ENCODE data around the gene DNAH11.
"Not testable (repeated sequence)": the region's sequence is repeated elsewhere in the genome, so short reads cannot be mapped to it uniquely, and the experiment has no call there.

The DNAH11 gene, protein sequence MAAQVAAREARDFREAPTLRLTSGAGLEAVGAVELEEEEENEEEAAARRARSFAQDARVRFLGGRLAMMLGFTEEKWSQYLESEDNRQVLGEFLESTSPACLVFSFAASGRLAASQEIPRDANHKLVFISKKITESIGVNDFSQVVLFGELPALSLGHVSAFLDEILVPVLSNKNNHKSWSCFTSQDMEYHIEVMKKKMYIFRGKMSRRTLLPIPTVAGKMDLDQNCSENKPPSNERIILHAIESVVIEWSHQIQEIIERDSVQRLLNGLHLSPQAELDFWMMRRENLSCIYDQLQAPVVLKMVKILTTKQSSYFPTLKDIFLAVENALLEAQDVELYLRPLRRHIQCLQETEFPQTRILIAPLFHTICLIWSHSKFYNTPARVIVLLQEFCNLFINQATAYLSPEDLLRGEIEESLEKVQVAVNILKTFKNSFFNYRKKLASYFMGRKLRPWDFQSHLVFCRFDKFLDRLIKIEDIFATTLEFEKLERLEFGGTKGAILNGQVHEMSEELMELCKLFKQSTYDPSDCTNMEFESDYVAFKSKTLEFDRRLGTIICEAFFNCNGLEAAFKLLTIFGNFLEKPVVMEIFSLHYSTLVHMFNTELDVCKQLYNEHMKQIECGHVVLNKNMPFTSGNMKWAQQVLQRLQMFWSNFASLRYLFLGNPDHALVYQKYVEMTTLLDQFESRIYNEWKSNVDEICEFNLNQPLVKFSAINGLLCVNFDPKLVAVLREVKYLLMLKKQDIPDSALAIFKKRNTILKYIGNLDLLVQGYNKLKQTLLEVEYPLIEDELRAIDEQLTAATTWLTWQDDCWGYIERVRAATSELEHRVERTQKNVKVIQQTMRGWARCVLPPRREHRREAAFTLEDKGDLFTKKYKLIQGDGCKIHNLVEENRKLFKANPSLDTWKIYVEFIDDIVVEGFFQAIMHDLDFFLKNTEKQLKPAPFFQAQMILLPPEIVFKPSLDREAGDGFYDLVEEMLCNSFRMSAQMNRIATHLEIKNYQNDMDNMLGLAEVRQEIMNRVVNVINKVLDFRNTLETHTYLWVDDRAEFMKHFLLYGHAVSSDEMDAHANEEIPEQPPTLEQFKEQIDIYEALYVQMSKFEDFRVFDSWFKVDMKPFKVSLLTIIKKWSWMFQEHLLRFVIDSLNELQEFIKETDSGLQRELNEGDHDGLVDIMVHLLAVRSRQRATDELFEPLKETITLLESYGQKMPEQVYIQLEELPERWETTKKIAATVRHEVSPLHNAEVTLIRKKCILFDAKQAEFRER (N-terminal part only)

DNA sequence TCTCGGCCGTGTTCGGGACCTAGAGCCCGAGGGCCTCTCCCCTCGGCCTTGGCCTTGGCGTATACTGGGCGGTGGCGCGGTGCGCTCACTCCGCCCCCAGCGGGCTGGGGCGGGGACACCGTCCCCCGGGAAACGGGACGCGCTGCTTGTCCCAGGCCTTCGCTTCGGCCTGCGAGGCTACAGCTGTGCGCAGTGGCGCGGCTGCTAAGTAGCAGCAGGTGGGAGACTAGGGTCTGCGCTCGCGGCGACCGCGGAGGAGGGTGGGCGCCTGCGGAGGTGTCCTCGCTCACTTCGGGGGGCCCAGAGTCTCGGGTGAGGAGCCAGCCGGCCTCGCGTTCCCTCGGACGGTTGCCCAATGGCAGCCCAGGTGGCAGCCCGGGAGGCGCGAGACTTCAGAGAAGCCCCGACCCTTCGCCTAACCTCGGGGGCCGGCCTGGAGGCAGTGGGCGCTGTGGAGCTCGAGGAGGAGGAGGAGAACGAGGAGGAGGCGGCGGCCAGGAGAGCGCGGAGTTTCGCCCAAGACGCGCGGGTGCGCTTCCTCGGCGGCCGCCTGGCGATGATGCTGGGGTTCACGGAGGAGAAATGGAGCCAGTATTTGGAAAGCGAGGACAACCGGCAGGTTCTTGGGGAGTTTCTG is at the start of gene DNAH11:
DNAH11 (plus strand) TSS at position 149 of the 637 bp plus-strand sequence; CDS start at position 356, 207 bp downstream.
- peak; percentile 60 for DNase-seq

DNA sequence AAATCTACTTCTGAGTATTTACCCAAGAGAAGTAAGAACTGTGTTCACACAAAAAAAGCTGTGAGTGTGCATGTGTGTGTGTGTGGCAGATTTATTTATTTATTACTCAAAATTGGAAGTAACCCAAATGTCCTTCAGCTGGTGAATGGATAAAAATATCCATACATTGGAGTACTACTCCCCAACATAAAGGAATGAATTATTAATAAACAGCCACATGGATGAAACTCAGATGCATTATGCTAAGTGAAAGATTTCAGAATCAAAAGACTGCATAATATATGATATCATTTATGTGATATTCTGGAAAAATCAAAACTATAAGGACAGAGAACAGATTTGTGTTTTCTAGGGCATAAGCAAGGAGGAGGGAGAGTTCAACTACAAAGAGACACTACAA is 47.1 kb upstream of the DNAH11 start:
- no peak for DNase-seq

DNA sequence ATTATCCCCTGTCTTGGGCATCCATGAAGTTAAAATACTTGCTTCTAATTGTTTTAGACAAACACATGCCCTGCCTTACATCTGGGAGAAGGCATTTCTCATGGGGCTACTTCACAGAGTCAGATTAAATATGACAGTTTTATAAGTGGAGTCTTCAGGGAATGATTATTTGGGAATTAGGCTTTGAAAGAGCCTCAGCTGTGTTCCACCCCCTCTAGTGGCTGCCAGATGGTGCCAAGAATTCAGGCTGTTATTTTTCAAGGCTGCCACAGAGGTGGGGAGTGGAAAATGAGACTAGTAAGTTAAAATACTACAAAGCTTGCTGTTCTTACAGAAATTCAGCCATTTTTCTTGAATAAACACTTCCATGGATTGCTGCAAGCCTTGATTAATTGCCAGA is 45.8 kb upstream of the DNAH11 start:
- DNase-seq = no peak

DNA sequence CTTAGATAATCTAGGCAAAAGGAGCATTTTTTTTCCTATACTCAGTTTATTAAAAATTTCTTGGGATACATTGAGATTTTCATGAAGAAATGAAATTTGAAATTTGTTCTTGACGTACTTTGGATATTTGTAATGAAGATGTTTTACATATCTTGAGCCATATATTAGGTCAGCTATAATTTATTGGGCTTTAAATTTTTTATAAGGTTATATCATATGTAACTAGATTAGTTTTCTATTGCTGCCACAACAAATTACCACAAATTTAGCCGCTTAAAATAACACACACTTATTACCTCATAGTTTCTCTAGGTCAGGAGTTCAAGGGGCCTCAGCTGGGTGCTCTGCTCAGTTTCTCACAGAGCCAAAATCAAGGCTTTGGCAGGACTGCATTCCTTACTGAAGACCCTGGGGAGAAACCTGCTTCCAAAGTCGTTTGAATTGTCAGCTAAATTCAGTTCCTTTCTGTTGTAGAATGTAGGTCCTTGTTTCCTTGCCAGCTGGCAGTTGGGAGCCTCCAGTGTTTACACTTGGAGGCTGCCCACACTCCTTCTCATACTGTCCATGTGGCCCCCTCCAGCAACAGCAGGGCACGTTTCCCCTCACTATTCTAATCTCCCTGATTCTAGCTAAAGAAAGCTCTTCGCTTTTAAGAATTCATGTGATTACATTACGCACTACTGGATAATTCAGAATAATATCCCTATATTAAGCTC is 42.6 kb upstream of the DNAH11 start:
- DNase-seq = no peak

DNA sequence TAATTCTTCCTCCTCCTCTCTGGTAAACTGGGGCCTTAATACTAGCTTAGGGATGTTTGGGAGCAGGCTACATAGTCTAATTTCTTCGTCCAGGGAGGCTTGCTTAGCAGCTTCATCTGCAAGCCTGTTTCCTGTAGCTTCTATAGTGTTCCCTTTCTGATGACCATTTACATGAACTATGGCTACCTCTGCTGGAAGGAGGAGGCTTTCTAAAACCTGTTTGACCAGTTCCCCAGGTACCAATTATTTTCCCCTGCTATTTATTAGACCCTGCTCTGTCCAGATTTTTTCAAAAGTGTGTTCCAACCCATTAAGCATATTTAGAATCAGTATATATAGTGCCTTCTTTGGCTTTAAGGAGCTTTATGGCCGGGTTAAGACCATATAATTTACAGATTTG is 38.8 kb upstream of the DNAH11 start:
- no peak for DNase-seq

DNA sequence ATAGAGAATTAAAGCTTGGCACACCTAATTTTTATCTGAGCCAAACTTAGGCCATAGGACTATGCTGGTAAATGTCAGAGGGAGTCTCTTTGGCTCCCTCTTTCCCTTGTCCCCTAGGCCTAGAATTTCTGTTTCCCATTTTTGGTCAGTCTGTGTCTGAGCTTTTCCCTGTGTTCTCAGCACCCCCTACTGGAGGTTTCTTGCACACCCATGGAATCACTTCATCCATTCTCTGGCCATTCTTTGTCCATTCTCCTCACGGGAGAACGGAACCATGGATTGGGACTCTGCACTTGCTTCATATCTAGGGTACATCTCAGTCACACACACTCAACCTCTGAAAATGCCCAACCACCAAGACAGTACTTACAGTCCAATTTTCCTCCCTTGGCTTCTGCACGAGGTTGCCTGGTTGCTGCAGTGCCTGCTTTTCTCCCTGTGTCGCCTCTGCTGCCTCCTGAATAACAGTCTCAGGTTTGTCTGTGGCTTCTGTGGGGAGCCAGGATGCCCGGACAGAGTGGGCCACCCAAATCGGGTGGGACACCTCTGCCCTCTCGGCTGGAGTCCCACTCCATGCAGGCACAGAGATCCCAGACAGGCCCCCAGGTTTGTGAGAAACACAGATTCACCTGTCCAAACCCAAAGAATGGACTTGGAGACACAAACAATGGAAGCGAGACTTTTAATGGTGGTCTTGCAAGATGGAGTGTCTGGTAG is 35.1 kb upstream of the DNAH11 start:
- DNase-seq = no peak

DNA sequence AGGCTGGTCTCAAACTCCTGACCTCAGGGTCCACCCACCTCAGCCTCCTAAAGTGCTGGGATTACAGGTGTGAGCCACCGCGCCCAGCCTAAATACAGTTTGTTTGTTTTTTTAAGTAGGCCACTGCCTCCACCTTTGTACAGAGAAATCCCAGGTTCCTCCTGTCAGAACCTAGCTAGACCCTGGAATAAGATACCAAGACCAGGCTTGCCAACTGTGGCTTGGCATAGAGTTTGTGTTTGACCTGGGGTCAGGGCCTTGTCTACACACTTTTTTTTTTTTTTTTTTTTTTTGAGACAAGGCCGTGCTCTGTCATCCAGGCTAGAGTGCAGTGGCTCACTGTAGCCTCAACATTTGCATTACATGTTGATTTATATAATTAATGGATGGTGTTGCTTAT is 34.3 kb upstream of the DNAH11 start:
- DNase-seq = no peak

DNA sequence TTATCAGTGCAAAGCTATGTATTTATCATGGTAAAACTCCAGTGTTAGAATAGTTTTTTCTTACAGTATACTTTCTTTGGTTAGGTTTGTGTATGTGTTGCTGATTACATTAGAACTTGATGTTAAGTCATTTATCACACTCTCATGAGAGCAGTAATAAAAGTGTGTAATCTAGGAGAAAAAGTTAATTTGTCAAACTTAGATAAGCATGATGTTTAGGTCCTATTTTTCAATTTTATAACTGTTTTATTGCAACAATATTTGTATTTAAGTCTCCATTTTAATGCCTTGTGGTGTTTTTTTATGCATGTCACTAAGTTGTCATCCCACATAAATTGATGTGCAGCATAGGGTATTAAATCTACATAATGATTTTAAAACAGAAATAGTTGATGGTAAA is 28.8 kb upstream of the DNAH11 start:
- no peak for DNase-seq

DNA sequence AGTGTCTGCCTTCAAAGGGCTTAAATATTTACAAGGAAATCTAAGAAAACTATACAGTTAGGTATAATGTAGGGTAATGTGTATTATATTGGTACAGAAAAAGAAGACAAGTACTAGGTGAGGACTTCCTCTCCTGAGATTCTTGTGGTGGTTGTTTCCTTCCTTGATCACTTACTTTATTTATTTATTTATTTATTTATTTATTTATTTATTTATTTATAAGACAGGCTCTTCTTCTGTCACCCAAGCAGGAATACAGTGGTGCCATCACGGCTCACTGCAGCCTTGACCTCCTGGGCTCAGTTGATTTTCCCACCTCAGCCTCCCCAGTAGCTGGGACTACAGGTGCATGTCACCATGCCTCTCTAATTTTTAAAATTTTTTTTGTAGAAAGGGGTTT is 18.2 kb upstream of the DNAH11 start:
- no peak for DNase-seq

DNA sequence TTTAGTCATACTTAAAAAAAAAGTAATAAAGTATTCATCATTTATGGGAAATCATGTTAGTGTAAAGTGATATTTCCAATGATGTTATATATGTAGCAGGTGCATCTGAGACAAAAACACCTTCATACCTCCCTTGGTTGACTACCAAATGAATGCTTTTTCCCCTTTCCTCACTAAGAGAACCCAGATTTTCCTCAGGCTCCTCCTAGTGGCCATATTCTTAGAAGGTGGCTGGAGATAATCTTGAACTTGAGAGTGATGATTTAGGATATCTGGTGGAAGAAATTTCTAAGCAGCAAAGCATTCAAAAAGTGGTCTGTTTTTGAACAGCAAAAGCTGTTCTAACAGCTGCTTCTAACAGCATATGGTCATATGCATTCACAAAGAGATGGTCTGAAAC is 16.8 kb upstream of the DNAH11 start:
- DNase-seq = no peak

DNA sequence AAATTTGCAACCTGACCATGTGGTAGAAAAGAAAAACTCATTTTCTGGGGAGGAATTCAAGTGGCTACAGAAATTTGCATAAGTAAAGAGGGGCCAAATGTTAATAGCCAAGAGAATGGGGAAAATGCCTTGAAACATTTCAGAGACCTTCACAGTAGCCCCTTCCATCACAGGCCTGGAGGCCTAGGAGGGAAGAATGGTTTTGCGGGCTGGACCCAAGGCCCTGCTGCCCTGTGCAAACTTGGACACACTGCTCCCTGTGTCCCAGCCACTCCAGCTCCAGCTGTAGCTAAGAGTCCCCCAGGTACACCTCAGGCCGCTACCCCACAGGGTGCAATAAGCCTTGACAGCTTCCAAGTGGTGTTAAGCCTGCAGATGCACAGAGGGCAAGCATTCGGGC is 16.4 kb upstream of the DNAH11 start:
- no peak for DNase-seq

DNA sequence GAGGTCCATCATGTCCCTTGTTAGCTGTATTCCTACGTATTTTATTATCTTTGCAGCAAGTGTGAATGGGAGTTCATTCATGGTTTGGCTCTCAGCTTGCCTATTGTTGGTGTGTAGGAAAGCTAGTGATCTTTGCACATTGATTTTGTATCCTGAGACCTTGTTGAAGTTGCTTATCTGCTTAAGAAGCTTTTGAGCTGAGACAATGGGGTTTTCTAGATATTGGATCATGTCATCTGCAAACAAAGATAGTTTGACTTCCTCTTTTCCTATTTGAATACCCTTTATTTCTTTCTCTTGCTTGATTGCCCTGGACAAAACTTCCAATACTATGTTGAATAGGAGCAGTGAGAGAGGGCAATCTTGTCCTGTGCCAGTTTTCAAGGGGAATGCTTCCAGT is 10.4 kb upstream of the DNAH11 start:
- DNase-seq = not testable (repeated sequence)

DNA sequence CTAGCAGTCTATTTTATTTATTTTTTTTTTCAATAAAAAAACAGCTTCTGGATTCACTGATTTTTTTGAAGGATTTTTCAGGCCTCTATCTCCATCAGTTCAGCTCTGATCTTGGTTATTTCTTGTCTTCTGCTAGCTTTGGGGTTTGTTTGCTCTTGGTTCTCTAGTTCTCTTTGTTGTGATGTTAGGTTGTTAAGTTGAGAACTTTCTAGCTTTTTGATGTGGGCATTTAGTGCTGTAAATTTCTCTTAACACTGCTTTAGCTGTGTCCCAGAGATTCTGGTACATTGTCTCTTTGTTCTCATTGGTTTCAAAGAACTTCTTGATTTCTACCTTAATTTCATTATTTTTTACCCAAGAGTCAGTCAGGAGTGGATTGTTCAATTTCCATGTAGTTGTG is 9.2 kb upstream of the DNAH11 start:
- DNase-seq = not testable (repeated sequence)

DNA sequence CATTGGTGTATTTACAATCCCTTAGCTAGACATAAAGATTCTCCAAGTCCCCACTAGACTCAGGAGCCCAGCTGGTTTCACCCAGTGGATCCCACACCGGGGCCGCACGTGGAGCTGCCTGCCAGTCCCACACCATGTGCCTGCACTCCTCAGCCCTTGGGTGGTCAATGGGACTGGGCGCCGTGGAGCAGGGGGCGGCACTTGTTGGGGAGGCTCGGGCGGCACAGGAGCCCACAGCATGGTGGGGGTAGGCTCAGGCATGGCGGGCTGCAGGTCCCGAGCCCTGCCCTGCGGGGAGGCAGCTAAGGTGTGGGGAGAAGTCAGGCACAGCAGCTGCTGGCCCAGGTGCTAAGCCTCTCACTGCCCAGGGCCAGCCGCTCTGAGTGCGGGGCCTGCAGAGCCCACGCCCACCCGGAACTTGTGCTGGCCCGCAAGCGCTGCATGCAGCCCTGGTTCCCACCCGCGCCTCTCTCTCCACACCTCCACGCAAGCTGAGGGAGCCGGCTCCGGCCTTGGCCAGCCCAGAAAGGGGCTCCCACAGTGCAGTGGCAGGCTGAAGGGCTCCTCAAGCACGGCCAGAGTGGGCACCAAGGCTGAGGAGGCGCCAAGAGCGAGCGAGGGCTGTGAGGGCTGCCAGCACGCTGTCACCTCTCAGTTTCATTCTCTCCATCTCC is 6.3 kb upstream of the DNAH11 start:
- not testable (repeated sequence) for DNase-seq

DNA sequence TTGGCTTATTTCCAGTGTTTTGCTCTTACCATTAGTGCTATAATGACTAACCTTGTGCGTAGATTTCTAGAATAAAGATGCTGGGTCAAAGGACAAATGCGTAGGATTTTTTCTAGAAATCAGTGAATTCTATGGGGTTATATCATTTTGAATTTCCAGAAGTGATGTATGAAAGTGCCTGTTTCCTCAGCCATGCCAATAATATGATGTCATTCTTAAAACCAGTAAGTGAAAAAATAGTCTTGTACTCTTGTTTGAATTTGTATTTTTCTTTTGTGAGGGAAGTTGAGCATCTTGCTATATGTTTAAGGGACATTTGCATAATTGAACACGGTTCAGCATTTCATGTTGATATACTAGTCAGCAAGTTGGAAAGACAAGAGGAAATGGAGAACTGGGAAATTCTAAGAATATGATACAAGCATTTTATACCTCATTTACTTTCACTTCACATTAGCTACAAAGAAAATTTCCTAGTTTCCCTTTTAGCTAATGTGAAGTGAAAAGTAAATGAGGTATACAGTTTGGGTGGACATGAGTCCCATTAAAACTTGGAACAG is 3.8 kb upstream of the DNAH11 start:
- DNase-seq = no peak

DNA sequence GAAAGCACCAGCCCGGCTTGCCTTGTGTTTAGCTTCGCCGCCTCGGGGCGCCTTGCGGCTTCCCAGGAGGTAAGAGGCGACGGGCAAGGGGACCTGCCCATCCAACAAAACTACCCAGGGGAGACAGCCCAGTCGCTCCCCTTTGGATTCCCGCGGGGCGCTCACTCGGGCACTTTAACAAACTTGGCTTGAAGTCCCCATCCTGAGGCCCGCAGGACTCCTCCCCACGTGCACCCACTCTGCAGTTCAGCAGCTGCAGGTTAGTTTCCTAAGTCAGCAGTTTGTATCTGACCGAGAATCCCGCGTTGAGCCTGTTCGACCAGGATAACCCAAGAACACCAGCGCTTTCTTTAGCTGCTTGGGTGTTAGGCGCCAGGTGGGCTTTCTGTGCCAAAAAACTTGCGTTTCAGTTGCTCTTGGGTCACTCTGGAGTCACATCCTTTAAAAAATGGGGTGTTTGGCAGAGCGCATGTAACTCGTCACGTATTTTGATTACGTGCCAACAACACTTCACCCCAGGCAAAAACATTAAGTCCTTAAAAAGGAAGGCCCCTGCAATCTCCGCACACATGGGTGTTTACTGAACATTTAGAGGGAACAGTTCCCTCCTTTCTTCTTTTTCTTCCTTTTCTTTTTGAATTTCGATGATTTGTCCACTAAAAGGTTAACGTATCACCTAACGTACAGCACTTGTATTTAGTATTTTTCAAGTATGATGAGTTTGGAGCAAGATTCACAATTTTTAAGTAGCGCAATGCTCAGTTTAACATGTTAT is 876 bp downstream of the DNAH11 start:
- peak; percentile 26 for DNase-seq

DNA sequence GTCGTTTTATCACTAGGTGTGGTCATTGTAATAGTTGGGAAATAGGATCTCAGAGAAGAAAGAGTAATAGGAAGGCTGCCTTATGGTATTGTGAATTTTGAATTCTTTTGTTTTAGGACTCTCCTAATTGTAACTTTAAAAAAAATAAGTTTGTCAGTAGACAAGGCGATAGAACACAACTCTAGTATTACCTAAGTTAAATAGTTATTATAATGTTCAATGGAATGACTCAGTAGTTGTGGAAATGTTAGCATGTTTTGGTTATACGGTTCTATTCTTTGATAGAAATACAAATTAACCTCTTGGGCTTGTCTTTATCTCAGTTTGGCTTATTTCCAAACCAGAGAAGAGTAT is 1.4 kb downstream of the DNAH11 start:
- DNase-seq = no peak

DNA sequence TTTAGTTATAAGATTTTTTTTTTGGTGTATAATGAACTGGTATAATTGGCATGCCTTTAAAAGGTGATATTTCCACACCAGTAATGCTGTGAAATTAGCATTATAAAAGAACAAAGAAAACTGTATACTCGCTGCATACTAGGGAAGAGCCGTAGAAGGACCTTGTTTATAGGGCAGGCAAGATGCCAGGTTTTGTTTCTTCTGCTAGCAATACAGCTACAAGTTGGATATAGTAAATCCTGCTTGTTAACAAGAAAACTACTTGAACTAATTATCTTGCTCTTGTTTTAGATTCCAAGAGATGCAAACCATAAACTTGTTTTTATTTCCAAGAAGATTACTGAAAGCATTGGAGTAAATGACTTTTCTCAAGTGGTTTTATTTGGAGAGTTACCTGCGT is 1.9 kb downstream of the DNAH11 start:
- no peak for DNase-seq

DNA sequence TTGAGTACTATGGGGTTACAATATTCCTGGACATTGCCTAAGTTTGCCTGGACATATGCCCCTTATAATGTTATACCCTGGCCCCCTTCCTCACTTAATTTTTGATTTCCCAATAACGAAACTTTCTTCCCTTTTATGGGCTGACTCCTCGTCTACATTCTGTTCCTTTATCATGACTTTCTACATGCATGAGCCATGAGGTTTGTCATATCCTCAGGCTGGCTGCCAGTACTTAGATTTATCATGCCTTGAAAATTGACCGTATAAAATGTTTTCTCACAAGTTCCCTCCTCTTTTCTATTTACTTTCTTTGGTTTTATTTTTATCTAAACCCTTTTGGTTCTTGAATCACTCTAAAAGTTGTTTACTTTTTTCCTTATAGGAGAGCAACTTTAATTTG is 4.7 kb downstream of the DNAH11 start:
- DNase-seq = no peak

DNA sequence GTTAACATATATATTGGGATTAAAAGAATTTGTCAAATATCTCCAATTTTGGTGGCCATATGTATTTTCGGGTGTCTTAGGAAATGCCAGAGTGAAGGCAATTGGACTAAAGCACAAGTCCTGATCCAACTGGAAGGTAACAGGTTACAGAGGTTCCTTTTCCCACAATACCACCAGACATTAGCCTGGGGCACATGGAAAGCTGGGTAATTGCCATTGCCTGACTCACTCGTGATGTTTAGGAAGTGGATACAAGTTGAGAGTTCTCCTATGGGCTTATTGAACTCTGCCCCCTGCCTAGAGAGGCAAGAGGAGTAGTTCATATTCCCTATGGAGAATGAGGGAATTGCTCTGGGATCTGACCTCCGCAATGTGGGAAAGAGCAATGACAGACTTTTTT is 5.7 kb downstream of the DNAH11 start:
- DNase-seq = no peak

All from right hindlimb (tissue), 1 donor.